ENCODE results near the gene KCNMA1. TPM values are rescaled to one million over a fixed set of nuclear protein-coding genes. Genes with fewer than 3 reads are reported as not detected.

The KCNMA1 gene
- total and polyA plus RNA-seq, 8 donors, result 0.92 to 155 (median 54.3) TPM

GRCh38 chr10:77332256-77332655, 305.4 kb downstream of the KCNMA1 start:
- intact Hi-C loops (cut with DNase I; ENCODE audit: low total_unique reads), result no loop called here
- Histone ChIP-seq H3K4me1 (peaks cover 5 to 43% (median 23%) of the 10 kb centered on the region in 4 donors), H3K4me3 (no peak overlapping the region), H3K27ac (no peak overlapping the region), H3K36me3 (no peaks in the 10 kb centered on the region), H3K27me3 (no peaks in the 10 kb centered on the region), H3K9me3 (no peaks in the 10 kb centered on the region)
- TF ChIP-seq EP300 (IDR thresholded peaks at IDR 0.05), result no peak
- TF ChIP-seq POLR2A (IDR thresholded peaks at IDR 0.05), result no peak
- TF ChIP-seq CTCF (IDR thresholded peaks at IDR 0.05), result no peak
- no peak for TF ChIP-seq POLR2AphosphoS5 (IDR thresholded peaks at IDR 0.05)
- DNase-seq, result peak in 1 of 2 donors; percentile 48

GRCh38 chr10:77328272-77328816, 309.3 kb downstream of the KCNMA1 start:
- Histone ChIP-seq H3K36me3 (no peaks in the 10 kb centered on the region), H3K27me3 (no peaks in the 10 kb centered on the region), H3K9me3 (no peaks in the 10 kb centered on the region), H3K4me3 (no peak overlapping the region), H3K27ac (no peak overlapping the region), H3K4me1 (peaks cover under 1 to 44% (median 20%) of the 10 kb centered on the region in 4 donors)
- intact Hi-C loops (cut with DNase I; ENCODE audit: low total_unique reads), result no loop called here
- 43 to 57% (median 48%) methylated on average over 6 of the region's 6 CpGs for WGBS, 5 donors
- TF ChIP-seq POLR2AphosphoS5 (IDR thresholded peaks at IDR 0.05), result no peak
- peak; percentile 28 to 76 for DNase-seq

GRCh38 chr10:77325233-77325537, 312.4 kb downstream of the KCNMA1 start:
- Histone ChIP-seq H3K4me3 (no peak overlapping the region), H3K4me1 (peaks cover 0 to 15% (median 8%) of the 10 kb centered on the region in 4 donors), H3K27me3 (no peaks in the 10 kb centered on the region), H3K9me3 (no peaks in the 10 kb centered on the region), H3K27ac (no peak overlapping the region), H3K36me3 (no peaks in the 10 kb centered on the region)
- WGBS, 5 donors, result 31 to 73% (median 45%) methylated on average over 1 to 4 of the region's 4 CpGs
- intact Hi-C loops (cut with DNase I; ENCODE audit: low total_unique reads), result no loop called here
- TF ChIP-seq CTCF (IDR thresholded peaks at IDR 0.05) (no peak), POLR2AphosphoS5 (IDR thresholded peaks at IDR 0.05) (peak in 2 of 3 donors; percentile 18 to 35), POLR2A (IDR thresholded peaks at IDR 0.05) (no peak), EP300 (IDR thresholded peaks at IDR 0.05) (no peak)
- peak; percentile 48 to 68 for DNase-seq

GRCh38 chr10:77321838-77322237, 315.8 kb downstream of the KCNMA1 start:
- intact Hi-C loops (cut with DNase I; ENCODE audit: low total_unique reads), result no loop called here

More at GRCh38 chr10:77321838-77322237, 315.8 kb downstream of the KCNMA1 start:
- Histone ChIP-seq H3K4me3 (no peak overlapping the region), H3K27ac (no peak overlapping the region), H3K27me3 (no peaks in the 10 kb centered on the region), H3K36me3 (no peaks in the 10 kb centered on the region), H3K4me1 (peaks cover 0 to 21% (median 11%) of the 10 kb centered on the region in 4 donors), H3K9me3 (no peaks in the 10 kb centered on the region)
- WGBS, 5 donors, result 63 to 87% (median 80%) methylated on average over 3 of the region's 3 CpGs
- no peak for TF ChIP-seq EP300 (IDR thresholded peaks at IDR 0.05)
- TF ChIP-seq CTCF (IDR thresholded peaks at IDR 0.05), result no peak
- TF ChIP-seq POLR2A (IDR thresholded peaks at IDR 0.05), result no peak
- no peak for TF ChIP-seq POLR2AphosphoS5 (IDR thresholded peaks at IDR 0.05)
- DNase-seq, result no peak
